ENCODE results near the gene TDRD10.

TDRD10 gene

DNA sequence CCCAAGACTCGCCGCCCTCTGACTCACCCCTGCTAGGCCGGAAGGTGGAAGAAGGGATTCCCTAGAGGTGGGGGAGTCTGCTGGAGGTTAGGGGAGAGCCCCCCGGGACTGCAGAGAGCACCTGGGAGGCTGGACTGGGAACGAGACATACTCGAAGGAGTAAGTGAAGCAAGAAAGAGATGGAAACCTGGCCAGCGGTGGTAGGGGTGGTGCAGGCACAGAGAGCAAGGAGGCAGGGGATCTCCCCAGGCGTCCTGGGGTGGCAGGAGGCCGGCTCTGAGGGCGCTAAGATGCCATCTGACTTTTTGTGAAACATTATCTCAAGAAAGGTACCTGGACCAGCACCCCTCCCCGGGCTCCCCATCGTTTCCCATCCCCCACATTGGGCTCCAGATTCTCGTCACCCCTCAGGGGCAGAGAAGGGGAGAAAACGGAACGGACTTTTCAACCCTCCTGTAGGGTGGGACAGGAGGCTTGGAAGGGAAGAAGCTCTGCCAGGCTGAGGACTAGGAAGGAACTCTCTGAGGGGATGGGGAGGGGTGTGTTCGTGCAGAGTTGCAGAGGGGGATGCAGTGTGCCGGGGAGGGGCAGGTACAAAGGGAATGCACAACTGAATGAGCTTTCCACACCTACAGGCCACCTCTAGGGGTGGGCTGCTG lies 66.3 kb downstream of the TDRD10 start:
- no peak for TF ChIP-seq POLR2AphosphoS5 (IDR thresholded peaks at IDR 0.05; ENCODE audit: low read depth, low read length)
- no peak for TF ChIP-seq SIN3A (IDR thresholded peaks at IDR 0.05; ENCODE audit: borderline replicate concordance, insufficient read depth, low read length)
- TF ChIP-seq, protein P1, sequence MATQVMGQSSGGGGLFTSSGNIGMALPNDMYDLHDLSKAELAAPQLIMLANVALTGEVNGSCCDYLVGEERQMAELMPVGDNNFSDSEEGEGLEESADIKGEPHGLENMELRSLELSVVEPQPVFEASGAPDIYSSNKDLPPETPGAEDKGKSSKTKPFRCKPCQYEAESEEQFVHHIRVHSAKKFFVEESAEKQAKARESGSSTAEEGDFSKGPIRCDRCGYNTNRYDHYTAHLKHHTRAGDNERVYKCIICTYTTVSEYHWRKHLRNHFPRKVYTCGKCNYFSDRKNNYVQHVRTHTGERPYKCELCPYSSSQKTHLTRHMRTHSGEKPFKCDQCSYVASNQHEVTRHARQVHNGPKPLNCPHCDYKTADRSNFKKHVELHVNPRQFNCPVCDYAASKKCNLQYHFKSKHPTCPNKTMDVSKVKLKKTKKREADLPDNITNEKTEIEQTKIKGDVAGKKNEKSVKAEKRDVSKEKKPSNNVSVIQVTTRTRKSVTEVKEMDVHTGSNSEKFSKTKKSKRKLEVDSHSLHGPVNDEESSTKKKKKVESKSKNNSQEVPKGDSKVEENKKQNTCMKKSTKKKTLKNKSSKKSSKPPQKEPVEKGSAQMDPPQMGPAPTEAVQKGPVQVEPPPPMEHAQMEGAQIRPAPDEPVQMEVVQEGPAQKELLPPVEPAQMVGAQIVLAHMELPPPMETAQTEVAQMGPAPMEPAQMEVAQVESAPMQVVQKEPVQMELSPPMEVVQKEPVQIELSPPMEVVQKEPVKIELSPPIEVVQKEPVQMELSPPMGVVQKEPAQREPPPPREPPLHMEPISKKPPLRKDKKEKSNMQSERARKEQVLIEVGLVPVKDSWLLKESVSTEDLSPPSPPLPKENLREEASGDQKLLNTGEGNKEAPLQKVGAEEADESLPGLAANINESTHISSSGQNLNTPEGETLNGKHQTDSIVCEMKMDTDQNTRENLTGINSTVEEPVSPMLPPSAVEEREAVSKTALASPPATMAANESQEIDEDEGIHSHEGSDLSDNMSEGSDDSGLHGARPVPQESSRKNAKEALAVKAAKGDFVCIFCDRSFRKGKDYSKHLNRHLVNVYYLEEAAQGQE (IDR thresholded peaks at IDR 0.05; ENCODE audit: insufficient read depth in 1 of 2, low read depth in 2 of 2, low read length in 2 of 2) = no peak
- TF ChIP-seq TAF1 (IDR thresholded peaks at IDR 0.05; ENCODE audit: borderline replicate concordance, insufficient read depth, low read length) = no peak
- no peak for TF ChIP-seq FOXP2 (optimal IDR thresholded peaks at IDR 0.05; ENCODE audit: borderline replicate concordance, extremely low read depth, extremely low read length, insufficient read depth)

DNA sequence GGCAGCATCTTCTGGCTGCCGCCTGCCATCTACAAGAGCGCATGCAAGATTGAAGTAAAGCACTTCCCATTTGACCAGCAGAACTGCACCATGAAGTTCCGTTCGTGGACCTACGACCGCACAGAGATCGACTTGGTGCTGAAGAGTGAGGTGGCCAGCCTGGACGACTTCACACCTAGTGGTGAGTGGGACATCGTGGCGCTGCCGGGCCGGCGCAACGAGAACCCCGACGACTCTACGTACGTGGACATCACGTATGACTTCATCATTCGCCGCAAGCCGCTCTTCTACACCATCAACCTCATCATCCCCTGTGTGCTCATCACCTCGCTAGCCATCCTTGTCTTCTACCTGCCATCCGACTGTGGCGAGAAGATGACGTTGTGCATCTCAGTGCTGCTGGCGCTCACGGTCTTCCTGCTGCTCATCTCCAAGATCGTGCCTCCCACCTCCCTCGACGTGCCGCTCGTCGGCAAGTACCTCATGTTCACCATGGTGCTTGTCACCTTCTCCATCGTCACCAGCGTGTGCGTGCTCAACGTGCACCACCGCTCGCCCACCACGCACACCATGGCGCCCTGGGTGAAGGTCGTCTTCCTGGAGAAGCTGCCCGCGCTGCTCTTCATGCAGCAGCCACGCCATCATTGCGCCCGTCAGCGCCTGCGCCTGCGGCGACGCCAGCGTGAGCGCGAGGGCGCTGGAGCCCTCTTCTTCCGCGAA lies 69.4 kb downstream of the TDRD10 start:
- TF ChIP-seq POLR2AphosphoS5 (IDR thresholded peaks at IDR 0.05; ENCODE audit: low read depth, low read length) (no peak), SIN3A (IDR thresholded peaks at IDR 0.05; ENCODE audit: borderline replicate concordance, insufficient read depth, low read length) (no peak), FOXP2 (optimal IDR thresholded peaks at IDR 0.05; ENCODE audit: borderline replicate concordance, extremely low read depth, extremely low read length, insufficient read depth) (no peak), TAF1 (IDR thresholded peaks at IDR 0.05; ENCODE audit: borderline replicate concordance, insufficient read depth, low read length) (no peak)
- TF ChIP-seq, protein P1 (IDR thresholded peaks at IDR 0.05; ENCODE audit: insufficient read depth in 1 of 2, low read depth in 2 of 2, low read length in 2 of 2) = no peak

DNA sequence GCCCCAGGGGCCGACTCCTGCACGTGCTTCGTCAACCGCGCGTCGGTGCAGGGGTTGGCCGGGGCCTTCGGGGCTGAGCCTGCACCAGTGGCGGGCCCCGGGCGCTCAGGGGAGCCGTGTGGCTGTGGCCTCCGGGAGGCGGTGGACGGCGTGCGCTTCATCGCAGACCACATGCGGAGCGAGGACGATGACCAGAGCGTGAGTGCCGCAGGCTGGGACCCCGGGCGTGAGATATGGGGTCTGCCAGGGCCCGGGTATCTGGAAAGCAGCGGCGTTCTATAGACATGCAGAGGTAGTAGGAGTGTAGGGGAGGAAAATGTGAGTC lies 69.9 kb downstream of the TDRD10 start:
- TF ChIP-seq, protein P1 (IDR thresholded peaks at IDR 0.05; ENCODE audit: insufficient read depth in 1 of 2, low read depth in 2 of 2, low read length in 2 of 2) = no peak
- no peak for TF ChIP-seq FOXP2 (optimal IDR thresholded peaks at IDR 0.05; ENCODE audit: borderline replicate concordance, extremely low read depth, extremely low read length, insufficient read depth)
- no peak for TF ChIP-seq POLR2AphosphoS5 (IDR thresholded peaks at IDR 0.05; ENCODE audit: low read depth, low read length)
- no peak for TF ChIP-seq TAF1 (IDR thresholded peaks at IDR 0.05; ENCODE audit: borderline replicate concordance, insufficient read depth, low read length)
- TF ChIP-seq SIN3A (IDR thresholded peaks at IDR 0.05; ENCODE audit: borderline replicate concordance, insufficient read depth, low read length) = no peak

DNA sequence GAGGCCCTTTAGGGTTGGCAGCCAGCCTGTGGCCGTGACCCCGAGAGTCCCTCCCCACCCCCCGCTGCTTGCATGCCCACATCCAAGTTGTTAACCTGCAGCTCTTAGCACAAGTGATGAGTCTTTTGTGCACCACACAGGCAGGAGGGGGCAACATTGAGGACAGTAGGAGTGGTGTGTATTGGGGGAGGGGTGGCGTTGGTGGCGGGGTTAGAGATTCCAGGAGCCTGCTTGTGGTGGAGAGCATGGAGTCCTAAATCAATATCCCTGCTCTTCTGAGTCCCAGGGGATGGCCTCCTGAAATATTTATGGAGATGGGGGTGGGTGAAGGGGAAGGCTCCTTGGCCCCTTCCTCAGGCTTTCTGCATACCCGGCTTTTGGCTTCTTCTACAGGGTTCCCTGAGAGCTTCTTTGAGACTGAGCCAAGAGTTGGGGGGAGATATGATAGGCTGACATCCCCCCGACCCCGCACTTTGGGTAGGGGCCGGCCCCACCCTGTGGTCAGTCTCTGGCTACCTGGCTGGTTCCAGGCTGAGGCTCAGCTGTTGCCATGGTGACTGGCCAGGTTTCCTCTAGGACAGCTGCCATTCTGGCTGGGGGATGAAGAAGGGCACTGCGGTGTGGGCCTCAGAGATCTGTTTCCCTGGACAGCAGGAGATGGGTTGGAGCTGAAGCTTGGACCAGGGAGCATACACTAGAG lies 70.6 kb downstream of the TDRD10 start:
- TF ChIP-seq SIN3A (IDR thresholded peaks at IDR 0.05; ENCODE audit: borderline replicate concordance, insufficient read depth, low read length) (no peak), POLR2AphosphoS5 (IDR thresholded peaks at IDR 0.05; ENCODE audit: low read depth, low read length) (no peak), TAF1 (IDR thresholded peaks at IDR 0.05; ENCODE audit: borderline replicate concordance, insufficient read depth, low read length) (no peak), FOXP2 (optimal IDR thresholded peaks at IDR 0.05; ENCODE audit: borderline replicate concordance, extremely low read depth, extremely low read length, insufficient read depth) (no peak)
- TF ChIP-seq, protein P1 (IDR thresholded peaks at IDR 0.05; ENCODE audit: insufficient read depth in 1 of 2, low read depth in 2 of 2, low read length in 2 of 2) = no peak
